GM12864 (cell line): ENCODE measurements around the gene TRABD.

Experiments
- DNase-seq: peaks from one replicate; pipeline ENCODE4 v3.0.0-alpha.2; 2011; ENCODE audit warnings: low read depth
- H3K4me3 ChIP-seq: 2 replicates; pipeline ENCODE4 v1.5.1; 2011; ENCODE audit warnings: mild to moderate bottlenecking, low read depth, low read length, control low read depth
- CTCF ChIP-seq: IDR thresholded peaks from 2 replicates; pipeline ENCODE4 v1.5.1; 2011; ENCODE audit warnings: low read depth, mild to moderate bottlenecking, moderate library complexity, low read length, control low read depth, inconsistent platforms; ENCODE audit errors: missing control alignments

Gene TRABD

DNA sequence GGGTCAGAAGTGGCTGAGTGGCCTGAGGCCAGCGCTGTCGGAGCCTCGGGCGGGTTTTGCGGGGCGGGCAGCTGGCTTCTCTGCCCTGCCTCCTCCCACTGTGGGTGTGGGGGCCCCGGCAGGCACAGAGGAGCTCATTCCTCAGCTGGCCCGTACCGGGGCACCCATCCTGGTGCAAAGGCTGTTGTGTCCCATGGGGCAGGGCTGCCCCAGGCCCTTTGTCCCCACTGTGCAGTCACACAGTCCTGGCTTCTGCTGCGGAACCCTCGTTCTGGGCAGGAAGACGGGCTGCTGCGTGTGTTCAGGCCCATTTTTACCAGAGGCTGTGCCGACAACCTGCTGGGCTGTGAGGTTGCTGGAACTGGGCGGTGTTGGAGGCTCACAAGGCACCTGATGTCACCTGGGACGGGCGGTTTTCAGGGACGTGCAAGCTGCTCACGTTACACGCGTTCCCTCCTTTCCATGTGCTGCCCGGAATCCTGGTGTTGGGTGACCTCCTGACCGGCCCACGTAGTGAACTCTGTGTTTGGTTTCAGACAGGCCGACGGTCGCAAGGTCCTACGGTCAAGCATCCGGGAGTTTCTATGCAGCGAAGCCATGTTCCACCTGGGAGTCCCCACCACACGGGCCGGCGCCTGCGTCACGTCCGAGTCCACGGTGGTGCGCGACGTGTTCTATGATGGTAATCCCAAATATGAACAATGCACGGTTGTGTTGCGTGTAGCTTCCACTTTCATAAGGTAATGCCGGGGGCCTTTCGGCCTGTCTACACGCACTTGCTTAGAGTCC lies 20.3 kb downstream of the TRABD start:
- DNase-seq = no peak
- TF ChIP-seq CTCF = no peak
- H3K4me3 ChIP-seq = no peak overlapping the region

DNA sequence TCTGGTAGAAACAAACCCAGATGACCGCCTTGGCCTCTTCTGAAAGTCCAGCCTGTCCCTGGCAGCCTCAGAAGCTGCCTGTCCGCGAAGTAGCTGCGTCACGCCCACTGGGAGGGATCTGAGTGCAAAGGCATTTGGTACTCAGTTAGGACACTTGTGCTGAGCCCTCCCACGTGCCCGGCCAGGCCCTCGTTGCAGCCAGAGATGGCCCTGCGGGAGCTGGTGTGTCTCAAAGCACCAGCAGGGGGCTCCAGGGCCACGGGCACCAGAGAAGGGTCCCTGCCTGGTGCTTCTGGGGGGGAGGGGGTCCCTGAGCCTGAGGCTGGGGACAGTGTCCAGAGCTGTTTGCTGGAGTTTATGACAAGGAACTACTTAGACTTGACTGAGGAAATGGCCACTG lies 20.9 kb downstream of the TRABD start:
- no peak overlapping the region for H3K4me3 ChIP-seq
- peak; percentile 50 for TF ChIP-seq CTCF
- no peak for DNase-seq

DNA sequence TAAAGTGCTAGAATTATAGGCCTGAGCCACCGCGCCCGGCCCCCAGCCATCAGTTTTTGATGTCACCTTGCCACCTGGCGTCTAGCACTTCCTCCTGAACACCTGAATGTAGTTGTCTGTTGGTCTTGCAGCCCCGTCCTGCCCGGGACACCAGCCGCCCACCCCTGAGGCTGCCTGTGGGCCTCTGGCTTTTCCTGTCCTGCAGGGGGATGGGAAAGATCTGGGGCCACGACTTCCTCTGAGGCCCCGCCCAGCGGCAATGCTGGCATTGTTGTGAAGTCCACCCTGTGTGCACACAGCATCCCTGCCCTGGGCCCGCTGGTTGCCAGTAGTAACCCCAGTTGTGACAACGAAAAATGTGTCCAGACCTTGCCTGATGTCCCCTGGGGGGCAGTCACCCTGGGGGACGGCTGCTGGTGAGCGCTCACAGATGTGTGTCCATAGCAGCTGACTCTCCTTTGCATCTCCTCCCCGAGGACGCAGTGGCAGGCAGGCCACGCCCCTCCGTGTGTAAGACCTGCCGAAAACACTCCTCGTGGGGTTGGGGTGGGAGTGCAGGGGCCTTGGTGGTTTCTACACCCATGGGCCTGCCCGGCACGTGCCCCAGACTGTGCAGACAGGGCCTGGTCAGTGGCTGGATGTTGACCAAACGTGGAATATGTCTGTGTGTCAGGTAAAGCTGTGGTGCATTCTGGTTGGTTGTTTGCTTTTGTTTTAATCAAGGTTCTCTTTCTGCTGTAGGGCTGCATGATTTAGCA lies 21.8 kb downstream of the TRABD start:
- no peak overlapping the region for H3K4me3 ChIP-seq
- DNase-seq = no peak

GRCh38 chr22:50208430-50208938 lies 22.8 kb downstream of the TRABD start:
- no peak for TF ChIP-seq CTCF

More for the DNA sequence above, 21.8 kb downstream of the TRABD start:
- no peak for TF ChIP-seq CTCF

GRCh38 chr22:50208939-50209892 lies 23.5 kb downstream of the TRABD start:
- DNase-seq = no peak
- H3K4me3 ChIP-seq = no peak overlapping the region
- TF ChIP-seq CTCF = no peak

More at GRCh38 chr22:50208430-50208938, 22.8 kb downstream of the TRABD start:
- no peak for DNase-seq
- no peak overlapping the region for H3K4me3 ChIP-seq

- peak; percentile 95 for TF ChIP-seq CTCF
- DNase-seq = no peak
- H3K4me3 ChIP-seq = no peak overlapping the region
Observed at GRCh38 chr22:50209893-50210292, 24.2 kb downstream of the TRABD start.
